ENCODE results near the gene TMEM8B. TPM values are rescaled to one million over a fixed set of nuclear protein-coding genes. Genes with fewer than 3 reads are reported as not detected.

TMEM8B gene
- polyA plus RNA-seq, 3 donors, result 2.6 to 11.6 (median 3.8) TPM

- H3K9me3 ChIP-seq (replicated peaks in 1 of 2; ENCODE audit: control insufficient read depth in 1 of 2, insufficient read depth in 1 of 2, low read length in 2 of 2), result peaks cover 0 to 6% of the 10 kb centered on the region in 2 donors
- peaks cover 12 to 20% (median 12%) of the 10 kb centered on the region in 3 donors for H3K27me3 Mint-ChIP-seq (ENCODE audit: low read depth in 3 of 3)
- WGBS (ENCODE audit: insufficient coverage), result 100% methylated on average over 2 of the region's 3 CpGs
Observed at GRCh38 chr9:35871545-35871944, 42.5 kb downstream of the TMEM8B start.

DNA sequence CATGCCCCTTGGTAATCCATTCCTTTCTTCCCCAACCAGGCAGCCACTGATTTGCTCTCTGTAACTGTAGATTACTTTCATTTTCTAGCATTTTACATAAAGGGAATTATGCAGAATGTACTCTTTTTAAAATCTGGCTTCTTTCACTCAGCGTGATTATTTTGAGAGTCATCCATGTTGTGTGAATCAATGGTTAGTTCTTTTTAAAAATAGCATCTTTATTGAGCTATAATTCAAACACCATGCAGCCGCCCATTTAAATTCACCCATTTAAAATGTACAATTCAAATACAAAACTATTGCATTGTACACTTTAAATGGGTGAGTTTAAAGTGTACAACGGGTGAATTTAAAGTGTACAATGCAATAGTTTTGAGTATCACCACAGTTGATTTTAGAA is 43.5 kb downstream of the TMEM8B start:
- intact Hi-C loops (cut with micrococcal nuclease), result loop anchor here in 1 of 2 donors (5.0 kb wide), 1 partner anchor 45 kb away; the partner anchor contains the start of genes FAM221B and TMEM8B
- no peaks in the 10 kb centered on the region for H4K20me1 ChIP-seq (ENCODE audit: insufficient read depth, low read length)
- H3K9me3 Mint-ChIP-seq, result peaks cover 6 to 21% (median 16%) of the 10 kb centered on the region in 7 donors
- H3K4me1 Mint-ChIP-seq, result peaks cover 4% of the 10 kb centered on the region
- peaks cover 0 to 2% of the 10 kb centered on the region in 2 donors for H3K36me3 Mint-ChIP-seq
- no peak overlapping the region for H3K4me2 ChIP-seq (replicated peaks; ENCODE audit: extremely low read depth, low read length, poor library complexity, severe bottlenecking)
- H3K4me3 Mint-ChIP-seq, result no peak overlapping the region
- H3K4me3 ChIP-seq (replicated peaks in 1 of 3; ENCODE audit: low read depth in 2 of 3, low read length in 3 of 3), result no peak overlapping the region
- H3K27me3 Mint-ChIP-seq (ENCODE audit: low read depth in 3 of 3), result peaks cover 12 to 22% (median 13%) of the 10 kb centered on the region in 3 donors
- H3K79me2 ChIP-seq (ENCODE audit: insufficient read depth, low read length), result no peaks in the 10 kb centered on the region
- no peak for DNase-seq
- WGBS (ENCODE audit: insufficient coverage), result no CpG with 5 or more reads among the region's 3 CpGs
- H3K27me3 ChIP-seq (ENCODE audit: control insufficient read depth in 2 of 2, insufficient read depth in 2 of 2, low read length in 2 of 2), result peaks cover 4 to 22% of the 10 kb centered on the region in 2 donors
- TF ChIP-seq CTCF (IDR thresholded peaks at IDR 0.05), result no peak
- H3K36me3 ChIP-seq (replicated peaks in 1 of 2; ENCODE audit: control insufficient read depth in 1 of 2, insufficient read depth in 2 of 2, low read length in 2 of 2), result no peaks in the 10 kb centered on the region
- no peak overlapping the region for H3K27ac Mint-ChIP-seq
- H3K27ac ChIP-seq (ENCODE audit: low read depth in 1 of 2, low read length in 2 of 2), result no peak overlapping the region
- no peaks in the 10 kb centered on the region for H3K4me1 ChIP-seq (ENCODE audit: control insufficient read depth in 1 of 2, insufficient read depth in 2 of 2, low read length in 2 of 2)
- peaks cover 0 to 15% of the 10 kb centered on the region in 2 donors for H3K9me3 ChIP-seq (replicated peaks in 1 of 2; ENCODE audit: control insufficient read depth in 1 of 2, insufficient read depth in 1 of 2, low read length in 2 of 2)
- H3K9ac ChIP-seq (ENCODE audit: insufficient read depth, low read length, poor library complexity, severe bottlenecking), result no peak overlapping the region
- H2AFZ ChIP-seq (ENCODE audit: insufficient read depth, low read depth, low read length, poor library complexity, severe bottlenecking), result no peak overlapping the region

More at GRCh38 chr9:35871545-35871944, 42.5 kb downstream of the TMEM8B start:
- Mint-ChIP-seq H3K9me3 (peaks cover under 1 to 11% (median 7%) of the 10 kb centered on the region in 7 donors), H3K4me1 (peaks cover 4% of the 10 kb centered on the region), H3K27ac (no peak overlapping the region), H3K36me3 (peaks cover 0 to 2% of the 10 kb centered on the region in 2 donors), H3K4me3 (no peak overlapping the region)
- intact Hi-C loops (cut with micrococcal nuclease), result loop anchor here in 1 of 2 donors (5.0 kb wide), 1 partner anchor 44 kb away; the partner anchor contains the start of genes FAM221B and TMEM8B
- no peaks in the 10 kb centered on the region for H3K4me1 ChIP-seq (ENCODE audit: control insufficient read depth in 1 of 2, insufficient read depth in 2 of 2, low read length in 2 of 2)
- no peaks in the 10 kb centered on the region for H4K20me1 ChIP-seq (ENCODE audit: insufficient read depth, low read length)
- no peak overlapping the region for H3K4me2 ChIP-seq (replicated peaks; ENCODE audit: extremely low read depth, low read length, poor library complexity, severe bottlenecking)
- no peak overlapping the region for H3K27ac ChIP-seq (ENCODE audit: low read depth in 1 of 2, low read length in 2 of 2)
- H3K79me2 ChIP-seq (ENCODE audit: insufficient read depth, low read length), result no peaks in the 10 kb centered on the region
- H3K4me3 ChIP-seq (replicated peaks in 1 of 3; ENCODE audit: low read depth in 2 of 3, low read length in 3 of 3), result no peak overlapping the region
- H3K36me3 ChIP-seq (replicated peaks in 1 of 2; ENCODE audit: control insufficient read depth in 1 of 2, insufficient read depth in 2 of 2, low read length in 2 of 2), result no peaks in the 10 kb centered on the region
- H2AFZ ChIP-seq (ENCODE audit: insufficient read depth, low read depth, low read length, poor library complexity, severe bottlenecking), result no peak overlapping the region
- TF ChIP-seq CTCF (IDR thresholded peaks at IDR 0.05), result no peak
- H3K27me3 ChIP-seq (ENCODE audit: control insufficient read depth in 2 of 2, insufficient read depth in 2 of 2, low read length in 2 of 2), result peaks cover 4 to 19% of the 10 kb centered on the region in 2 donors
- no peak overlapping the region for H3K9ac ChIP-seq (ENCODE audit: insufficient read depth, low read length, poor library complexity, severe bottlenecking)
- DNase-seq, result no peak
